Measurements from ENCODE around the gene RIN3.

The RIN3 gene

GRCh38 chr14:92511453-92512238 is 1.9 kb upstream of the RIN3 start:
- POLR2A ChIA-PET, result no interaction called here
- peak; percentile 85 for DNase-seq (ENCODE audit: low read depth, low spot score)
- no peak for TF ChIP-seq CTCF (IDR thresholded peaks at IDR 0.05; ENCODE audit: insufficient read depth, low read length, missing control alignments)
- CTCF ChIA-PET, result interaction anchor here (0.6 to 0.7 kb wide), 3 partner anchors 16 to 214 kb away, joined by 3 read pairs; no protein-coding TSS in a partner anchor
- no peak overlapping the region for H3K4me3 ChIP-seq (ENCODE audit: low read depth, low read length)

- no peak for TF ChIP-seq CTCF (IDR thresholded peaks at IDR 0.05; ENCODE audit: insufficient read depth, low read length, missing control alignments)
- no peak for DNase-seq (ENCODE audit: low read depth, low spot score)
- H3K4me3 ChIP-seq (ENCODE audit: low read depth, low read length), result peak overlapping the region; percentile 76
- ChIA-PET POLR2A (interaction anchor here (0.6 to 1.3 kb wide), 4 partner anchors 23 to 73 kb away, joined by 3 to 5 read pairs (median 3); no protein-coding TSS in a partner anchor), CTCF (interaction anchor here (1.3 to 2.5 kb wide), 2 partner anchors 168 to 407 kb away, joined by 3 to 10 read pairs; partner anchors contain the start of gene ATXN3)
These were observed 776 bp upstream of the RIN3 start for GRCh38 chr14:92512807-92513203.

GRCh38 chr14:92513966-92514843 is 624 bp downstream of the RIN3 start:
- POLR2A ChIA-PET, result no interaction called here
- TF ChIP-seq CTCF (IDR thresholded peaks at IDR 0.05; ENCODE audit: insufficient read depth, low read length, missing control alignments), result no peak
- no peak for DNase-seq (ENCODE audit: low read depth, low spot score)
- CTCF ChIA-PET, result interaction anchor here (0.9 to 2.5 kb wide), 4 partner anchors 166 to 407 kb away, joined by 3 to 10 read pairs (median 6); no protein-coding TSS in a partner anchor
- peak overlapping the region; percentile 76 for H3K4me3 ChIP-seq (ENCODE audit: low read depth, low read length)

- peak overlapping the region; percentile 76 for H3K4me3 ChIP-seq (ENCODE audit: low read depth, low read length)
- ChIA-PET POLR2A (no interaction called here), CTCF (interaction anchor here (0.9 to 2.5 kb wide), 4 partner anchors 166 to 408 kb away, joined by 3 to 10 read pairs (median 6); no protein-coding TSS in a partner anchor)
- no peak for TF ChIP-seq CTCF (IDR thresholded peaks at IDR 0.05; ENCODE audit: insufficient read depth, low read length, missing control alignments)
- no peak for DNase-seq (ENCODE audit: low read depth, low spot score)
These were observed 1.4 kb downstream of the RIN3 start for GRCh38 chr14:92514844-92515514.

GRCh38 chr14:92515546-92516343 is 2.2 kb downstream of the RIN3 start:
- POLR2A ChIA-PET, result no interaction called here
- no peak overlapping the region; the same call in 1 of the 2 replicates for H3K4me3 ChIP-seq (ENCODE audit: low read depth, low read length)
- no peak for DNase-seq (ENCODE audit: low read depth, low spot score)
- TF ChIP-seq CTCF (IDR thresholded peaks at IDR 0.05; ENCODE audit: insufficient read depth, low read length, missing control alignments), result no peak
- CTCF ChIA-PET, result interaction anchor here (1.8 to 2.5 kb wide), 2 partner anchors 171 to 381 kb away, joined by 5 to 9 read pairs; no protein-coding TSS in a partner anchor
